ENCODE results near the gene OPRD1. TPM values are rescaled to one million over a fixed set of nuclear protein-coding genes. Genes with fewer than 3 reads are reported as not detected.
A peak's percentile ranks its signal among the peaks of the same experiment; 100 is the strongest.

Gene OPRD1
- total RNA-seq, 1 donor from 2014 or later = 1.2 TPM

DNA sequence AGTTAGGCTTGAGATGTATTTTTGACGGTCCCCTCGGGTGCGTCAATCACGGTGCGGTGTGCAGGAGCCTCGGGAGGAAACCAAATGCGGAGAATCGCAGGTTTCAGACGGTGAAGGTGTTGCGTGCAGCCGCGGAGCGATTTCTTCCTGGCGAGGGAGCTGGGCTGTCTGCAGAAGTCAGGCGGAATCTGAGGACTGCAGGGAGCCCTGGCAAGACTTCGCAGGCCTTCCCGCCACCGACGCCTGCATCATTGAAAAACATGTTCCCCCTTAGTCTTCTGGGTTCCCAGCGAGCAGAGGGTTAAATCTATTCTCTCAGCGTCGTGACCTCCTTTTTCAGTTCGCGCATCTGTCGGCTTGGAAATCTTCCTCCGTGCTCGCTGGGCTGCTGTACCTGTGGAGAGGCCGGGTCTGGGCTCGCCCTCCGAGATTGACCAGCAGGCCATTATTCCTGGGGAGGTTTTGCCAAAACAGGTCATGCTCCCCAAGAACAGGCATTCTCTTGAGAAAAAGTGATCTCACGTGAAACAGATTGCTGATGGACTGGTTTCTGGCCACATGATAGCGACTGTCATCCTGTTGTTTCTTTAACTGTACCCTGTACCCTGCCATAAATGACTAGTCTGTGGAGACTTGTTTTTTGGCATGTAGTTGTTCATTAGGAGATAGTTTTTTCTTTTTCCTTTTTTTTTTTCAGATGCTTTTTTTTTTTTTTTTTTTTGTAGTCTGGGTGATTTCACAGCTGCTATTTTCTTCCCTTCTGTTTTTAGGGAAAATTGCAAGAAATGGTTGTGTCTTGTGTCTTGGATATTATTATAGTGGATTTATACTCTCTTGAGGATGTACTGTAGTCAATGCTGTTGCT lies 103.3 kb downstream of the OPRD1 start:
- Mint-ChIP-seq H3K4me3 (ENCODE audit: unreplicated experiment) (peak overlapping the region; percentile 97), H3K36me3 (ENCODE audit: unreplicated experiment) (no peaks in the 10 kb centered on the region), H3K4me1 (ENCODE audit: low read depth, unreplicated experiment) (peaks cover 35% of the 10 kb centered on the region), H3K27me3 (ENCODE audit: unreplicated experiment) (peaks cover 17% of the 10 kb centered on the region), H3K9me3 (ENCODE audit: unreplicated experiment) (peaks cover 16% of the 10 kb centered on the region), H3K27ac (ENCODE audit: unreplicated experiment) (peak overlapping the region; percentile 100)
- TF ChIP-seq, protein P1, sequence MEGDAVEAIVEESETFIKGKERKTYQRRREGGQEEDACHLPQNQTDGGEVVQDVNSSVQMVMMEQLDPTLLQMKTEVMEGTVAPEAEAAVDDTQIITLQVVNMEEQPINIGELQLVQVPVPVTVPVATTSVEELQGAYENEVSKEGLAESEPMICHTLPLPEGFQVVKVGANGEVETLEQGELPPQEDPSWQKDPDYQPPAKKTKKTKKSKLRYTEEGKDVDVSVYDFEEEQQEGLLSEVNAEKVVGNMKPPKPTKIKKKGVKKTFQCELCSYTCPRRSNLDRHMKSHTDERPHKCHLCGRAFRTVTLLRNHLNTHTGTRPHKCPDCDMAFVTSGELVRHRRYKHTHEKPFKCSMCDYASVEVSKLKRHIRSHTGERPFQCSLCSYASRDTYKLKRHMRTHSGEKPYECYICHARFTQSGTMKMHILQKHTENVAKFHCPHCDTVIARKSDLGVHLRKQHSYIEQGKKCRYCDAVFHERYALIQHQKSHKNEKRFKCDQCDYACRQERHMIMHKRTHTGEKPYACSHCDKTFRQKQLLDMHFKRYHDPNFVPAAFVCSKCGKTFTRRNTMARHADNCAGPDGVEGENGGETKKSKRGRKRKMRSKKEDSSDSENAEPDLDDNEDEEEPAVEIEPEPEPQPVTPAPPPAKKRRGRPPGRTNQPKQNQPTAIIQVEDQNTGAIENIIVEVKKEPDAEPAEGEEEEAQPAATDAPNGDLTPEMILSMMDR (IDR thresholded peaks at IDR 0.05; ENCODE audit: partially characterized antibody, unreplicated experiment) = no peak
- DNase-seq = peak; percentile 55

DNA sequence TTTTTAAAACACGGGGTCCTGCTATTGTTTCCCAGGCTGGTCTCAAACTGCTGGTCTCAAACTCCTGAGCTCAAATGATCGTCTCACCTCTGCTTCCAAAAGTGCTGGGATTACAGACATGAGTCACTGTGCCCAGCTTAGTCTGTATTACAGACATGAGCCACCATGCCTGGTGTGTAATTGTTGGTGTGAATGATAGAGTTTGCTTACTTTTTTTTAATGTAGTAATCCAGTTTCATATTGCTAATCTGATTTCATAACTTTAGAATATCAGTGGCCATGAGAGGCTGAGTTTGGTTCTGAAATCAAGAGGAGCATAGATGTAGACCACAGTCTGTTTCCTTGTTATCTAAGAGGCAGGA lies 105.8 kb downstream of the OPRD1 start:
- Mint-ChIP-seq H3K27me3 (ENCODE audit: unreplicated experiment) (peaks cover 12% of the 10 kb centered on the region), H3K9me3 (ENCODE audit: unreplicated experiment) (peaks cover 11% of the 10 kb centered on the region), H3K4me3 (ENCODE audit: unreplicated experiment) (peak overlapping the region; percentile 97), H3K36me3 (ENCODE audit: unreplicated experiment) (no peaks in the 10 kb centered on the region), H3K27ac (ENCODE audit: unreplicated experiment) (no peak overlapping the region), H3K4me1 (ENCODE audit: low read depth, unreplicated experiment) (peaks cover 27% of the 10 kb centered on the region)
- TF ChIP-seq, protein P1 (IDR thresholded peaks at IDR 0.05; ENCODE audit: partially characterized antibody, unreplicated experiment) = no peak
- DNase-seq = no peak

Other genes starting within 250 kb of the OPRD1 start
- 0.69 TPM for gene RAB42, start 219.9 kb upstream of the OPRD1 start, total RNA-seq (ENCODE audit: unreplicated experiment)
- gene TAF12, start 169.1 kb upstream of the OPRD1 start, total RNA-seq (ENCODE audit: unreplicated experiment) = 15.2 TPM
- not detected for gene RNU11, start 163.6 kb upstream of the OPRD1 start, total RNA-seq (ENCODE audit: unreplicated experiment)
- gene GMEB1, start 143.4 kb upstream of the OPRD1 start, total RNA-seq (ENCODE audit: unreplicated experiment) = 21.2 TPM
- gene YTHDF2, start 75.2 kb upstream of the OPRD1 start, total RNA-seq (ENCODE audit: unreplicated experiment) = 130 TPM
- gene EPB41, start 102.4 kb downstream of the OPRD1 start, total RNA-seq (ENCODE audit: unreplicated experiment) = 213 TPM